K562 (cell line): ENCODE measurements around the gene FBXO22.
"Not testable (repeated sequence)": the region's sequence is repeated elsewhere in the genome, so short reads cannot be mapped to it uniquely, and the experiment has no call there.

Experiments used
- ZFP91 ChIP-seq: sonication (generic); formaldehyde crosslinking; IDR thresholded peaks from 2 replicates; pipeline ENCODE4 v1.8.0; 2022; ENCODE audit warnings: mild to moderate bottlenecking, missing genetic modification reagents
- TF ChIP-seq, protein P1 (sequence below): fragments of 250-450 bp; sonication (Bioruptor Pico); IDR thresholded peaks from 2 replicates; pipeline ENCODE4 v1.5.0; 2021; ENCODE audit warnings: mild to moderate bottlenecking, borderline replicate concordance
- TF ChIP-seq, protein P2 (sequence below), 3 experiments: fragments of 200-800 bp in 1 of 3; fragments of 250-450 bp in 1 of 3; fragments of 450-650 bp in 1 of 3; sonication (Bioruptor Pico) in 1 of 3; sonication (Bioruptor generic) in 1 of 3; formaldehyde crosslinking in 1 of 3; IDR thresholded peaks; 2 replicates each; pipeline versions ENCODE4 v1.6.1 to v1.8.0; 2016 to 2022; ENCODE audit warnings: mild to moderate bottlenecking in 2 of 3, missing genetic modification characterization in 2 of 3, missing compliant biosample characterization in 1 of 3, moderate library complexity in 1 of 3

GRCh38 chr15:75866045-75866444, 37.6 kb upstream of the FBXO22 start:
- TF ChIP-seq, protein P1, sequence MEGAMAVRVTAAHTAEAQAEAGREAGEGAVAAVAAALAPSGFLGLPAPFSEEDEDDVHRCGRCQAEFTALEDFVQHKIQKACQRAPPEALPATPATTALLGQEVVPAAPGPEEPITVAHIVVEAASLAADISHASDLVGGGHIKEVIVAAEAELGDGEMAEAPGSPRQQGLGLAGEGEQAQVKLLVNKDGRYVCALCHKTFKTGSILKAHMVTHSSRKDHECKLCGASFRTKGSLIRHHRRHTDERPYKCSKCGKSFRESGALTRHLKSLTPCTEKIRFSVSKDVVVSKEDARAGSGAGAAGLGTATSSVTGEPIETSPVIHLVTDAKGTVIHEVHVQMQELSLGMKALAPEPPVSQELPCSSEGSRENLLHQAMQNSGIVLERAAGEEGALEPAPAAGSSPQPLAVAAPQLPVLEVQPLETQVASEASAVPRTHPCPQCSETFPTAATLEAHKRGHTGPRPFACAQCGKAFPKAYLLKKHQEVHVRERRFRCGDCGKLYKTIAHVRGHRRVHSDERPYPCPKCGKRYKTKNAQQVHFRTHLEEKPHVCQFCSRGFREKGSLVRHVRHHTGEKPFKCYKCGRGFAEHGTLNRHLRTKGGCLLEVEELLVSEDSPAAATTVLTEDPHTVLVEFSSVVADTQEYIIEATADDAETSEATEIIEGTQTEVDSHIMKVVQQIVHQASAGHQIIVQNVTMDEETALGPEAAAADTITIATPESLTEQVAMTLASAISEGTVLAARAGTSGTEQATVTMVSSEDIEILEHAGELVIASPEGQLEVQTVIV, result not testable (repeated sequence)
- not testable (repeated sequence) for TF ChIP-seq ZFP91 (CRISPR knock-in tag)
- TF ChIP-seq, protein P2, sequence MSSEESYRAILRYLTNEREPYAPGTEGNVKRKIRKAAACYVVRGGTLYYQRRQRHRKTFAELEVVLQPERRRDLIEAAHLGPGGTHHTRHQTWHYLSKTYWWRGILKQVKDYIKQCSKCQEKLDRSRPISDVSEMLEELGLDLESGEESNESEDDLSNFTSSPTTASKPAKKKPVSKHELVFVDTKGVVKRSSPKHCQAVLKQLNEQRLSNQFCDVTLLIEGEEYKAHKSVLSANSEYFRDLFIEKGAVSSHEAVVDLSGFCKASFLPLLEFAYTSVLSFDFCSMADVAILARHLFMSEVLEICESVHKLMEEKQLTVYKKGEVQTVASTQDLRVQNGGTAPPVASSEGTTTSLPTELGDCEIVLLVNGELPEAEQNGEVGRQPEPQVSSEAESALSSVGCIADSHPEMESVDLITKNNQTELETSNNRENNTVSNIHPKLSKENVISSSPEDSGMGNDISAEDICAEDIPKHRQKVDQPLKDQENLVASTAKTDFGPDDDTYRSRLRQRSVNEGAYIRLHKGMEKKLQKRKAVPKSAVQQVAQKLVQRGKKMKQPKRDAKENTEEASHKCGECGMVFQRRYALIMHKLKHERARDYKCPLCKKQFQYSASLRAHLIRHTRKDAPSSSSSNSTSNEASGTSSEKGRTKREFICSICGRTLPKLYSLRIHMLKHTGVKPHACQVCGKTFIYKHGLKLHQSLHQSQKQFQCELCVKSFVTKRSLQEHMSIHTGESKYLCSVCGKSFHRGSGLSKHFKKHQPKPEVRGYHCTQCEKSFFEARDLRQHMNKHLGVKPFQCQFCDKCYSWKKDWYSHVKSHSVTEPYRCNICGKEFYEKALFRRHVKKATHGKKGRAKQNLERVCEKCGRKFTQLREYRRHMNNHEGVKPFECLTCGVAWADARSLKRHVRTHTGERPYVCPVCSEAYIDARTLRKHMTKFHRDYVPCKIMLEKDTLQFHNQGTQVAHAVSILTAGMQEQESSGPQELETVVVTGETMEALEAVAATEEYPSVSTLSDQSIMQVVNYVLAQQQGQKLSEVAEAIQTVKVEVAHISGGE (CRISPR knock-in tag; IDR thresholded peaks at IDR 0.05), result not testable (repeated sequence)
